Measurements from ENCODE around the gene LRFN2. TPM values are rescaled to one million over a fixed set of nuclear protein-coding genes. Genes with fewer than 3 reads are reported as not detected.

The LRFN2 gene
- total and polyA plus RNA-seq, 2 experiments from 2014 or later: 0.29 to 2.5 TPM

GRCh38 chr6:40397287-40398033, 189.7 kb downstream of the LRFN2 start:
- H3K4me1 Mint-ChIP-seq: peaks cover 3% of the 10 kb centered on the region
- Histone ChIP-seq H3K4me1 (ENCODE audit: insufficient read depth) (no peaks in the 10 kb centered on the region), H3K4me2 (no peak overlapping the region), H3K79me2 (replicated peaks; ENCODE audit: insufficient read depth) (no peaks in the 10 kb centered on the region), H3F3A (replicated peaks; ENCODE audit: low read depth) (no peaks in the 10 kb centered on the region), H3K27me3 (ENCODE audit: insufficient read depth) (no peaks in the 10 kb centered on the region), H3K36me3 (ENCODE audit: insufficient read depth) (no peaks in the 10 kb centered on the region), H3K4me3 (no peak overlapping the region), H4K20me1 (replicated peaks; ENCODE audit: insufficient read depth) (no peaks in the 10 kb centered on the region), H3K27ac (ENCODE audit: low read depth) (no peak overlapping the region), H3K9me2 (ENCODE audit: insufficient read depth) (no peaks in the 10 kb centered on the region), H2AFZ (no peak overlapping the region)
- H3K27ac Mint-ChIP-seq: no peak overlapping the region; the same call in 1 of the 2 replicates
- no peaks in the 10 kb centered on the region for H3K36me3 Mint-ChIP-seq (ENCODE audit: low read depth)
- no peak for DNase-seq (ENCODE audit: low spot score)
- no peaks in the 10 kb centered on the region for H3K27me3 Mint-ChIP-seq (ENCODE audit: insufficient read depth, low read depth, poor library complexity)
- no peak for TF ChIP-seq JUNB (IDR thresholded peaks at IDR 0.05; ENCODE audit: unreplicated experiment)
- TF ChIP-seq STAT1 (IDR thresholded peaks at IDR 0.05; ENCODE audit: unreplicated experiment): no peak
- no peak for TF ChIP-seq CREB1 (CRISPR knock-in tag; IDR thresholded peaks at IDR 0.05; ENCODE audit: low read depth)
- TF ChIP-seq, protein P1, sequence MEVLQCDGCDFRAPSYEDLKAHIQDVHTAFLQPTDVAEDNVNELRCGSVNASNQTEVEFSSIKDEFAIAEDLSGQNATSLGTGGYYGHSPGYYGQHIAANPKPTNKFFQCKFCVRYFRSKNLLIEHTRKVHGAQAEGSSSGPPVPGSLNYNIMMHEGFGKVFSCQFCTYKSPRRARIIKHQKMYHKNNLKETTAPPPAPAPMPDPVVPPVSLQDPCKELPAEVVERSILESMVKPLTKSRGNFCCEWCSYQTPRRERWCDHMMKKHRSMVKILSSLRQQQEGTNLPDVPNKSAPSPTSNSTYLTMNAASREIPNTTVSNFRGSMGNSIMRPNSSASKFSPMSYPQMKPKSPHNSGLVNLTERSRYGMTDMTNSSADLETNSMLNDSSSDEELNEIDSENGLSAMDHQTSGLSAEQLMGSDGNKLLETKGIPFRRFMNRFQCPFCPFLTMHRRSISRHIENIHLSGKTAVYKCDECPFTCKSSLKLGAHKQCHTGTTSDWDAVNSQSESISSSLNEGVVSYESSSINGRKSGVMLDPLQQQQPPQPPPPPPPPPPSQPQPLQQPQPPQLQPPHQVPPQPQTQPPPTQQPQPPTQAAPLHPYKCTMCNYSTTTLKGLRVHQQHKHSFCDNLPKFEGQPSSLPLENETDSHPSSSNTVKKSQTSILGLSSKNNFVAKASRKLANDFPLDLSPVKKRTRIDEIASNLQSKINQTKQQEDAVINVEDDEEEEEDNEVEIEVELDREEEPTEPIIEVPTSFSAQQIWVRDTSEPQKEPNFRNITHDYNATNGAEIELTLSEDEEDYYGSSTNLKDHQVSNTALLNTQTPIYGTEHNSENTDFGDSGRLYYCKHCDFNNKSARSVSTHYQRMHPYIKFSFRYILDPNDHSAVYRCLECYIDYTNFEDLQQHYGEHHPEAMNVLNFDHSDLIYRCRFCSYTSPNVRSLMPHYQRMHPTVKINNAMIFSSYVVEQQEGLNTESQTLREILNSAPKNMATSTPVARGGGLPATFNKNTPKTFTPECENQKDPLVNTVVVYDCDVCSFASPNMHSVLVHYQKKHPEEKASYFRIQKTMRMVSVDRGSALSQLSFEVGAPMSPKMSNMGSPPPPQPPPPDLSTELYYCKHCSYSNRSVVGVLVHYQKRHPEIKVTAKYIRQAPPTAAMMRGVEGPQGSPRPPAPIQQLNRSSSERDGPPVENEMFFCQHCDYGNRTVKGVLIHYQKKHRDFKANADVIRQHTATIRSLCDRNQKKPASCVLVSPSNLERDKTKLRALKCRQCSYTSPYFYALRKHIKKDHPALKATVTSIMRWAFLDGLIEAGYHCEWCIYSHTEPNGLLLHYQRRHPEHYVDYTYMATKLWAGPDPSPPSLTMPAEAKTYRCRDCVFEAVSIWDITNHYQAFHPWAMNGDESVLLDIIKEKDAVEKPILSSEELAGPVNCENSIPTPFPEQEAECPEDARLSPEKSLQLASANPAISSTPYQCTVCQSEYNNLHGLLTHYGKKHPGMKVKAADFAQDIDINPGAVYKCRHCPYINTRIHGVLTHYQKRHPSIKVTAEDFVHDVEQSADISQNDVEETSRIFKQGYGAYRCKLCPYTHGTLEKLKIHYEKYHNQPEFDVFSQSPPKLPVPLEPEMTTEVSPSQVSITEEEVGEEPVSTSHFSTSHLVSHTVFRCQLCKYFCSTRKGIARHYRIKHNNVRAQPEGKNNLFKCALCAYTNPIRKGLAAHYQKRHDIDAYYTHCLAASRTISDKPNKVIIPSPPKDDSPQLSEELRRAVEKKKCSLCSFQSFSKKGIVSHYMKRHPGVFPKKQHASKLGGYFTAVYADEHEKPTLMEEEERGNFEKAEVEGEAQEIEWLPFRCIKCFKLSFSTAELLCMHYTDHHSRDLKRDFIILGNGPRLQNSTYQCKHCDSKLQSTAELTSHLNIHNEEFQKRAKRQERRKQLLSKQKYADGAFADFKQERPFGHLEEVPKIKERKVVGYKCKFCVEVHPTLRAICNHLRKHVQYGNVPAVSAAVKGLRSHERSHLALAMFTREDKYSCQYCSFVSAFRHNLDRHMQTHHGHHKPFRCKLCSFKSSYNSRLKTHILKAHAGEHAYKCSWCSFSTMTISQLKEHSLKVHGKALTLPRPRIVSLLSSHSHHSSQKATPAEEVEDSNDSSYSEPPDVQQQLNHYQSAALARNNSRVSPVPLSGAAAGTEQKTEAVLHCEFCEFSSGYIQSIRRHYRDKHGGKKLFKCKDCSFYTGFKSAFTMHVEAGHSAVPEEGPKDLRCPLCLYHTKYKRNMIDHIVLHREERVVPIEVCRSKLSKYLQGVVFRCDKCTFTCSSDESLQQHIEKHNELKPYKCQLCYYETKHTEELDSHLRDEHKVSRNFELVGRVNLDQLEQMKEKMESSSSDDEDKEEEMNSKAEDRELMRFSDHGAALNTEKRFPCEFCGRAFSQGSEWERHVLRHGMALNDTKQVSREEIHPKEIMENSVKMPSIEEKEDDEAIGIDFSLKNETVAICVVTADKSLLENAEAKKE (CRISPR knock-in tag; IDR thresholded peaks at IDR 0.05): no peak
- TF ChIP-seq NANOG (IDR thresholded peaks at IDR 0.05; ENCODE audit: borderline replicate concordance): no peak
- TF ChIP-seq ZNF114 (CRISPR knock-in tag; IDR thresholded peaks at IDR 0.05): no peak
- ATAC-seq: no peak
- H3K9me3 Mint-ChIP-seq: no peaks in the 10 kb centered on the region; the same call in 1 of the 3 replicates
- H3K4me3 Mint-ChIP-seq: no peak overlapping the region

DNA sequence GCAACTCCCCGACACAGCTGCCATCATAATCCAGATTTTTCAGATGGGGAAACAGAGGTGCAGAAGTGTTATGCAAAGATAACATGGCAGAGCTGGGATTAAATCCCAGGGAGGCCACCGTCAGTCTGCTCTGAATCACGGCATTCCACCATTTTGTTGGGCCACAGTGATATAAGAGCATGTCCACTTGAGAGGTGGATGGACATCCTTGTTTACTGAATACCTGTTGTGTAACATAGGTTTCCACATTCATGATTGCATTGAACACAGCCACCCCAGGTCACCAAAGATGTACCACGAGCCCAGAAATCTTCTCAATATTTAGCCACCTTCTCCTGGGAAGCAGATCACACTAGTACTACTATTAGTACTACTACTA, 191.5 kb downstream of the LRFN2 start:
- H3K79me2 ChIP-seq (replicated peaks; ENCODE audit: insufficient read depth): no peaks in the 10 kb centered on the region
- H3K4me3 ChIP-seq: no peak overlapping the region
- ATAC-seq (no peak), DNase-seq (ENCODE audit: low spot score) (no peak)
- H3K36me3 ChIP-seq (ENCODE audit: insufficient read depth): no peaks in the 10 kb centered on the region
- Mint-ChIP-seq H3K27me3 (ENCODE audit: insufficient read depth, low read depth, poor library complexity) (no peaks in the 10 kb centered on the region), H3K27ac (no peak overlapping the region), H3K9me3 (no peaks in the 10 kb centered on the region; the same call in 1 of the 3 replicates), H3K4me1 (peaks cover 3% of the 10 kb centered on the region), H3K4me3 (no peak overlapping the region), H3K36me3 (ENCODE audit: low read depth) (no peaks in the 10 kb centered on the region)
- no peaks in the 10 kb centered on the region for H3K4me1 ChIP-seq (ENCODE audit: insufficient read depth)
- H3K4me2 ChIP-seq: no peak overlapping the region
- no peak overlapping the region for H2AFZ ChIP-seq
- H4K20me1 ChIP-seq (replicated peaks; ENCODE audit: insufficient read depth): no peaks in the 10 kb centered on the region
- H3K9me2 ChIP-seq (ENCODE audit: insufficient read depth): no peaks in the 10 kb centered on the region
- H3K27ac ChIP-seq (ENCODE audit: low read depth): no peak overlapping the region
- no peaks in the 10 kb centered on the region for H3K27me3 ChIP-seq (ENCODE audit: insufficient read depth)
- H3F3A ChIP-seq (replicated peaks; ENCODE audit: low read depth): no peaks in the 10 kb centered on the region
- TF ChIP-seq POLR2AphosphoS5 (IDR thresholded peaks at IDR 0.05; ENCODE audit: low read depth) (no peak), EZH2phosphoT487 (IDR thresholded peaks at IDR 0.05; ENCODE audit: unreplicated experiment) (no peak), ZNF331 (CRISPR knock-in tag; IDR thresholded peaks at IDR 0.05; ENCODE audit: low read depth) (no peak), JUNB (IDR thresholded peaks at IDR 0.05; ENCODE audit: unreplicated experiment) (no peak), NANOG (IDR thresholded peaks at IDR 0.05; ENCODE audit: borderline replicate concordance) (no peak), CREB1 (CRISPR knock-in tag; IDR thresholded peaks at IDR 0.05; ENCODE audit: low read depth) (no peak), CTCF (conservative IDR thresholded peaks at IDR 0.05; ENCODE audit: low read depth in 2 of 2) (no peak), EZH2 (IDR thresholded peaks at IDR 0.05; ENCODE audit: low read depth, unreplicated experiment) (no peak), ZNF114 (CRISPR knock-in tag; IDR thresholded peaks at IDR 0.05) (no peak)
- TF ChIP-seq, protein P2, sequence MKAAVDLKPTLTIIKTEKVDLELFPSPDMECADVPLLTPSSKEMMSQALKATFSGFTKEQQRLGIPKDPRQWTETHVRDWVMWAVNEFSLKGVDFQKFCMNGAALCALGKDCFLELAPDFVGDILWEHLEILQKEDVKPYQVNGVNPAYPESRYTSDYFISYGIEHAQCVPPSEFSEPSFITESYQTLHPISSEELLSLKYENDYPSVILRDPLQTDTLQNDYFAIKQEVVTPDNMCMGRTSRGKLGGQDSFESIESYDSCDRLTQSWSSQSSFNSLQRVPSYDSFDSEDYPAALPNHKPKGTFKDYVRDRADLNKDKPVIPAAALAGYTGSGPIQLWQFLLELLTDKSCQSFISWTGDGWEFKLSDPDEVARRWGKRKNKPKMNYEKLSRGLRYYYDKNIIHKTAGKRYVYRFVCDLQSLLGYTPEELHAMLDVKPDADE (IDR thresholded peaks at IDR 0.05): no peak

Measured in GM23338 (cell line).